LNCAP (cell line): ENCODE data around the gene COL4A1.

Experiments
- TF ChIP-seq, protein P1 (sequence below): fragments of 450-650 bp; IDR thresholded peaks from 2 replicates; pipeline ENCODE4 v1.5.1; 2017; ENCODE audit warnings: mild to moderate bottlenecking

Gene COL4A1

DNA sequence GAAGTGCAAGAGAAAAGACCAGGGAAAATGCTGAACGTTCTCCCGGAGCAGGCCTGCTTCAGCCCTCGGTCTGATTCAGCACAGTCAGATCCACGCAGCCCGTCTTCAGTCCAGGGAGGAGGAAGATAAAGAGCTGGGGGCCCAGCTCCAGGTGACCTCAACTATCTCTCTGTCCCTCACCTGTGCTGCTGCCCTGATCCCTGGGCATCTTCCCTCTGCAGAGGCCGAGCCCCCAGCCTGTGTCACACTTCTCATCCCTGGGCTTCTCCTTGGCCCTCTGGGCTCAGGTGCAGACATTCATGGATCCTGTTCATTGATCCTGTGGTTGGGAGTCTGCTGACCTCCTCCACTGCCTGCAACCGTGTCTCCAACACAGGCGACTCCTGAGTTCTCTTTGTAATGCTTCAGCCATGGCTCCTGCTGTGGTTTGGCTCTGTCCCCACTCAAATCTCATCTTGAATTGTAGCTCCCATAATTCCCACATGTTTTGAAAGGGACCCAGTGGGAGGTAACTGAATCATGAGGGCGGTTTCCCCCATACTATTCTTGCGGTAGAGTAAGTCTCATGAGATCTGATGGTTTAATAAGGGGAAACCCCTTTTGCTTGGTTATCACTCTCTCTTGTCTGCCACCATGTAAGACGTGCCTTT lies 28.0 kb upstream of the COL4A1 start:
- TF ChIP-seq, protein P1, sequence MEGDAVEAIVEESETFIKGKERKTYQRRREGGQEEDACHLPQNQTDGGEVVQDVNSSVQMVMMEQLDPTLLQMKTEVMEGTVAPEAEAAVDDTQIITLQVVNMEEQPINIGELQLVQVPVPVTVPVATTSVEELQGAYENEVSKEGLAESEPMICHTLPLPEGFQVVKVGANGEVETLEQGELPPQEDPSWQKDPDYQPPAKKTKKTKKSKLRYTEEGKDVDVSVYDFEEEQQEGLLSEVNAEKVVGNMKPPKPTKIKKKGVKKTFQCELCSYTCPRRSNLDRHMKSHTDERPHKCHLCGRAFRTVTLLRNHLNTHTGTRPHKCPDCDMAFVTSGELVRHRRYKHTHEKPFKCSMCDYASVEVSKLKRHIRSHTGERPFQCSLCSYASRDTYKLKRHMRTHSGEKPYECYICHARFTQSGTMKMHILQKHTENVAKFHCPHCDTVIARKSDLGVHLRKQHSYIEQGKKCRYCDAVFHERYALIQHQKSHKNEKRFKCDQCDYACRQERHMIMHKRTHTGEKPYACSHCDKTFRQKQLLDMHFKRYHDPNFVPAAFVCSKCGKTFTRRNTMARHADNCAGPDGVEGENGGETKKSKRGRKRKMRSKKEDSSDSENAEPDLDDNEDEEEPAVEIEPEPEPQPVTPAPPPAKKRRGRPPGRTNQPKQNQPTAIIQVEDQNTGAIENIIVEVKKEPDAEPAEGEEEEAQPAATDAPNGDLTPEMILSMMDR = no peak

DNA sequence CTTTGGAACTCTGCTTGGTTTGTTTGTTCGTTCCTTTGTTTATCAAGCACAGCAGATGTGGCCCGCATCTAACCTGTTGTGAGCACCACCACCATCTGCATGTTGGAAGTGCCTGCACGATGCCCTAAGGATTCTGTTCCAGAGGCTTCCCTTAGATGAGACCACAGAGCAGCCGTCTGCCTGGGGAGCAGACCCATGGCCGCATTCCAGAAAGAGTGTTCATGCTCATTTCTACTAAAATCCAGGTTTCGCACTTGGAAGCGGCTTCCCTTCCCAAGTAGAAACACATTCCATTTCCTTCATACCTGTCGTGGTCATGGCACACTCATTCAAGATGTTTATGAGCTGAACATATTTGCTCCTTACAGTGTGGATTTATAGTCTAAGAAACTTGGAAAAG lies 27.3 kb upstream of the COL4A1 start:
- TF ChIP-seq, protein P1 = no peak

DNA sequence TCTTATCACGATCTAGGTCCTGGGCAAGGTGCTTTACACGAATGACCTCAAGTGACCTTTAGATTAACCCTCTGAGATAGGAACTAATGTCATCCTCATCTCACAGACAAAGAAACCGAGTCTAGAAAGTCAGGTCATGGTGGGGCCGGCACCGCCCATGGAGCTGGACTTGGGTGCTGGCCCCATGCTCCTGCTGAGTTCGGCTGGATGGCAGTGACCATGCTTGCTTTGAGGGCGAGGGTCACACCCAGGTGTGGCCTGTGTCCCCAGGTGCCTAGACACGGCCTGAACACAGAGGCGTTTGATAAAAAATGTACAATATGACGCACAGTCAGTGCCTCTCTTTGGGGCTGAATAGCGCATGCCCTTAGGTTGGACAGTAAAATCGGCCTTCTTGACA lies 26.9 kb upstream of the COL4A1 start:
- TF ChIP-seq, protein P1 = no peak

DNA sequence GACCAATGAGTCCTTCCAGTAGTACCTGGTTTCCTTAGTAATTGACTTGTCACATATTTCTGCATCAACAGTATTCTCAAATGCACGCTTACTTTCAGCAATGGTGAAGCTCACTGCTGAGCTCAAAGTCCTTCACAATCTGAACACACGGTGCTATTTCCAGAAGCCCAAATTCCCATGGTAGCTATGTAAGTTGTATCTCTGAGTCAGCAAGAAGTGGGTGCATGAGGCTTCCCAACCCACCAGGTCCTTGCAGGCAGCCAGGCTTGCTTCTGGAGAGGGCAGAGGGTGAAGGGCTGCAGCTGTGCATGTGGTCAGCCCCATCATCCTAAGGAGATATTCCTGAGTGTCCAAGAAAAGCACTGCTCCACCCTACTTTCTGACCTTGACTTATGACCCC lies 25.8 kb upstream of the COL4A1 start:
- TF ChIP-seq, protein P1 = no peak

DNA sequence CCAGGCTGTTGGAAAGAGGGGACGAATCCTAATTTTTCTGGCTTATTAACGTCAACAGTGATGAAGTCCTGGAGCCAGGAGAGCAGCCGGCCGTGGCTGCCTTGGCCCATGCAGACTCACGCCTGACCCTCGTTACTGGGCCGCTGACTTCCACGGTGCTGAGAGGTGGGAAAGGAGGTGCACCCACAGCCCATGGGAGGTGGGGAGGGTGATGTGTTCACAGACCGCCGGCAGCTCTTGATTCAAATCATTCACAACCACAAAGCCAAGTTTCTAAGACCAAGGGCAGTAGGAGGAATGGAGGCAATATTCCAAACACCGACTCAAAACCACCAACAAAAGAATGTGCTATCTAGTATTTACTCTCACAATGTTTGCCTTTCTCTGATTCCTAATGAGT lies 24.4 kb upstream of the COL4A1 start:
- TF ChIP-seq, protein P1 = no peak

DNA sequence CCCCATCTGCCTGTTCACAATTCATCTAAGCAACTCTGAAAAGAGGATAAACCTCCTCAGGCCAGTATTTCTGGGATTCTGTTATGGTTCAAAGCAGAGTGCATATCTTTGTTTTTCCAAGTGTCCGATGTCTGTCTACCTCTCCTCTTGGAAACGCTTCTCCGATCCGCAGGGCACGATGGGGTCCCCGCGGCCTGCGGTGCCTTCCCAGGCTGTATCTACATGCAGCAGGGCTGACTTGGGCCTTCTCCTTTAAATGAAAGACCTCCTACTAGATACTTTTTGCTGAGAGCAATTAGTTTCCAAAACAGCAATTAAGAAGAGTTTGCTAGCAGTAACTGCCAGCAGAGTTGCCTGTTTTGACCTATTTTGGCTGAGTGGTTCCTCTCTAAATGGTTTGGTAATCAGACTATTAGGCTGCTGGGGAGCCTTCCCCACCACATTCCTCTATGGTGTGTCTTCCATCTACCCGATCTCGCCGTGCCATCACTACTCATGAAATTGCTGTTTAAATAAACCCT lies 23.6 kb upstream of the COL4A1 start:
- TF ChIP-seq, protein P1 = no peak

DNA sequence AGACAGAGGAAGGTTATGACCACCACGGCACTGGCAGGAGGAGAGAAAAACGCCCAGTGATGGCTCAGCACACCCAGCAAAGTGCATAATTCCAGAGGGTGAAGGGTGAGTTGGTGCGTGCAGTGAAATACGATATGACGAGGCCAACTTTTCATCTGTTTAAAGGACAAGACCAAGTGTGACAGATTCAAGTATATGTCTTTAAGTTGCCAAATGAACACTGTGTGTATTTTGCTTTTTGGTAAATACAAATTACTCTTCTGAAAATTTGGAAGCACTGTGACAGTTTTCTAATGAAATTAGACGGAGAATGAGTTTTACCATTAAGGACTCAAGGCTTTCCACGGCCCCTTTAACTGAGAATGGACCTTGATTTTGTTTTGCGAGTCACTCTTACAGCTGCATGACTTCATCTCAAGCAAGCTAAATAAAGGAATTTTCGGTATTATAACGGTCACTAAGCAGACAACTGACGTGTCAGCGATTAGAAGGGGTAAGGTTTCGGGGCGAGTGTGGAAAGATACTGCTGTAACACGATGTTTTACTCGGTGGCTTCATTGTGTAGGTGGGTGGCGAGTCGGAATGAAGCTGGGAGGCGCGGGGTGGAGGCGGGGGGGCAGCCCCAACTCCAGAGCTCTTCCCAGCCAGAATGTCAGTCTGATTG lies 23.0 kb upstream of the COL4A1 start:
- TF ChIP-seq, protein P1 = no peak
